Measurements from ENCODE around the gene LY9.

DNA sequence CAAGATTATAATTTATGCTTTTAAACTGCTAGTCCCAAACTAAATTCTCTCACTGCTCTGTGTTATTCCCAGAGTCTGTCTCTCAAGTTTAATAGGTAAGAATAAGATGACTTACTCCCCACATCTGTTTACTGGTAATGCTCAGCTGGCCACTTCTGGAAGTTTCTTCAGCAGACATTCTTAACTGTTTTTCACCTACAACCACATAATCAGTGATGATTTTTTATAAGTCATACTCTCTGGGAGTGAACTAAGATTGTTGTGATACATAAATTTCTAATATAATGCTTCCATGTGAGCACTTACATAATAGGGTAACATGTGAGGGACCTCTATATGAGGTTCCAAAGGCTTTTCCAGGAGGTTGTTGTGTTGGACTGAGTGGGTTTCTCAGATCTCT, 48.3 kb upstream of the LY9 start:
- no peak for TF ChIP-seq REST (IDR thresholded peaks at IDR 0.05)
- TF ChIP-seq, protein P1, sequence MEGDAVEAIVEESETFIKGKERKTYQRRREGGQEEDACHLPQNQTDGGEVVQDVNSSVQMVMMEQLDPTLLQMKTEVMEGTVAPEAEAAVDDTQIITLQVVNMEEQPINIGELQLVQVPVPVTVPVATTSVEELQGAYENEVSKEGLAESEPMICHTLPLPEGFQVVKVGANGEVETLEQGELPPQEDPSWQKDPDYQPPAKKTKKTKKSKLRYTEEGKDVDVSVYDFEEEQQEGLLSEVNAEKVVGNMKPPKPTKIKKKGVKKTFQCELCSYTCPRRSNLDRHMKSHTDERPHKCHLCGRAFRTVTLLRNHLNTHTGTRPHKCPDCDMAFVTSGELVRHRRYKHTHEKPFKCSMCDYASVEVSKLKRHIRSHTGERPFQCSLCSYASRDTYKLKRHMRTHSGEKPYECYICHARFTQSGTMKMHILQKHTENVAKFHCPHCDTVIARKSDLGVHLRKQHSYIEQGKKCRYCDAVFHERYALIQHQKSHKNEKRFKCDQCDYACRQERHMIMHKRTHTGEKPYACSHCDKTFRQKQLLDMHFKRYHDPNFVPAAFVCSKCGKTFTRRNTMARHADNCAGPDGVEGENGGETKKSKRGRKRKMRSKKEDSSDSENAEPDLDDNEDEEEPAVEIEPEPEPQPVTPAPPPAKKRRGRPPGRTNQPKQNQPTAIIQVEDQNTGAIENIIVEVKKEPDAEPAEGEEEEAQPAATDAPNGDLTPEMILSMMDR (IDR thresholded peaks at IDR 0.05; ENCODE audit: low read depth, low read length, missing input control) = no peak
- TF ChIP-seq SP1 (IDR thresholded peaks at IDR 0.05) = no peak
- no peak for TF ChIP-seq MAX (IDR thresholded peaks at IDR 0.05)
- TF ChIP-seq NR2F2 (IDR thresholded peaks at IDR 0.05) = no peak
- TF ChIP-seq JUND (IDR thresholded peaks at IDR 0.05) = no peak
